Measurements from ENCODE around the gene COMP. TPM values are rescaled to one million over a fixed set of nuclear protein-coding genes. Genes with fewer than 3 reads are reported as not detected.
"Not testable (repeated sequence)": the region's sequence is repeated elsewhere in the genome, so short reads cannot be mapped to it uniquely, and the experiment has no call there.

COMP gene
- total RNA-seq, 2 donors from 2014 or later, result 0.09 to 2.0 TPM

GRCh38 chr19:18830488-18830887 lies 39.4 kb upstream of the COMP start:
- Histone ChIP-seq H3K27me3 (replicated peaks; ENCODE audit: insufficient read depth) (no peaks in the 10 kb centered on the region), H3K4me3 (no peak overlapping the region), H3K9me3 (no peaks in the 10 kb centered on the region), H3K4me1 (replicated peaks) (no peaks in the 10 kb centered on the region), H3K36me3 (no peaks in the 10 kb centered on the region), H3K27ac (no peak overlapping the region)
- DNase-seq (ENCODE audit: low spot score), result no peak
- WGBS, result 91% methylated on average over 2 of the region's 2 CpGs
- TF ChIP-seq POLR2A (IDR thresholded peaks at IDR 0.05) (no peak), POLR2AphosphoS5 (IDR thresholded peaks at IDR 0.05) (no peak), CTCF (IDR thresholded peaks at IDR 0.05) (no peak)
- intact Hi-C loops (cut with DNase I), result no loop called here

GRCh38 chr19:18828786-18829185 lies 37.7 kb upstream of the COMP start:
- Histone ChIP-seq H3K9me3 (no peaks in the 10 kb centered on the region), H3K36me3 (no peaks in the 10 kb centered on the region), H3K4me1 (replicated peaks) (no peaks in the 10 kb centered on the region), H3K27ac (no peak overlapping the region), H3K4me3 (no peak overlapping the region), H3K27me3 (replicated peaks; ENCODE audit: insufficient read depth) (no peaks in the 10 kb centered on the region)
- WGBS, result 50% methylated on average over 6 of the region's 6 CpGs
- no peak for DNase-seq (ENCODE audit: low spot score)
- no peak for TF ChIP-seq POLR2A (IDR thresholded peaks at IDR 0.05)
- no peak for TF ChIP-seq POLR2AphosphoS5 (IDR thresholded peaks at IDR 0.05)
- no peak for TF ChIP-seq CTCF (IDR thresholded peaks at IDR 0.05)
- intact Hi-C loops (cut with DNase I), result no loop called here

- Histone ChIP-seq H3K27ac (no peak overlapping the region), H3K9me3 (no peaks in the 10 kb centered on the region), H3K27me3 (replicated peaks; ENCODE audit: insufficient read depth) (no peaks in the 10 kb centered on the region), H3K36me3 (no peaks in the 10 kb centered on the region), H3K4me1 (replicated peaks) (no peaks in the 10 kb centered on the region), H3K4me3 (no peak overlapping the region)
- DNase-seq (ENCODE audit: low spot score), result no peak
- intact Hi-C loops (cut with DNase I), result no loop called here
- 81% methylated on average over 9 of the region's 9 CpGs for whole genome bisulfite sequencing
- TF ChIP-seq POLR2A (IDR thresholded peaks at IDR 0.05) (no peak), POLR2AphosphoS5 (IDR thresholded peaks at IDR 0.05) (no peak), CTCF (IDR thresholded peaks at IDR 0.05) (no peak)
These were observed 26.5 kb upstream of the COMP start for GRCh38 chr19:18817574-18817973.

- intact Hi-C loops (cut with DNase I); H3K9me3 ChIP-seq; DNase-seq (ENCODE audit: low spot score); H3K27me3 ChIP-seq (replicated peaks; ENCODE audit: insufficient read depth); H3K27ac ChIP-seq; H3K36me3 ChIP-seq; H3K4me3 ChIP-seq; H3K4me1 ChIP-seq (replicated peaks): not testable (repeated sequence)
- WGBS, result 96% methylated on average over 4 of the region's 4 CpGs
These were observed 25.5 kb upstream of the COMP start for GRCh38 chr19:18816645-18817044.

- 94% methylated on average over 5 of the region's 5 CpGs for WGBS
- H3K36me3 ChIP-seq, result no peaks in the 10 kb centered on the region
- H3K4me1 ChIP-seq (replicated peaks), result no peaks in the 10 kb centered on the region
- H3K9me3 ChIP-seq, result no peaks in the 10 kb centered on the region
- H3K27ac ChIP-seq, result no peak overlapping the region
- TF ChIP-seq CTCF (IDR thresholded peaks at IDR 0.05), result no peak
- no peak for TF ChIP-seq POLR2A (IDR thresholded peaks at IDR 0.05)
- no peak for TF ChIP-seq POLR2AphosphoS5 (IDR thresholded peaks at IDR 0.05)
- no peak for DNase-seq (ENCODE audit: low spot score)
- intact Hi-C loops (cut with DNase I), result no loop called here
- H3K4me3 ChIP-seq, result no peak overlapping the region
- H3K27me3 ChIP-seq (replicated peaks; ENCODE audit: insufficient read depth), result no peaks in the 10 kb centered on the region
These were observed 24.6 kb upstream of the COMP start for GRCh38 chr19:18815673-18816072.
